ENCODE results near the gene DNM1. TPM values are rescaled to one million over a fixed set of nuclear protein-coding genes. Genes with fewer than 3 reads are reported as not detected.

The DNM1 gene
- total and polyA plus RNA-seq, 2 of the 8 experiments (the other 6 are each of a cell fraction or from before 2014, with no cell fraction given) = 34.3 to 62.7 TPM

- no peak for TF ChIP-seq SIX5 (IDR thresholded peaks at IDR 0.05; ENCODE audit: low read depth, low read length)
These were observed 49.3 kb downstream of the DNM1 start (continued) for GRCh38 chr9:128252317-128253139.
